ENCODE results near the gene CDT1. TPM values are rescaled to one million over a fixed set of nuclear protein-coding genes. Genes with fewer than 3 reads are reported as not detected.

Gene CDT1
- total RNA-seq, 1 donor from 2014 or later, result 16.2 TPM

GRCh38 chr16:88758227-88758943 lies 45.2 kb upstream of the CDT1 start:
- Mint-ChIP-seq H3K36me3 (ENCODE audit: low read depth, unreplicated experiment) (peaks cover 8% of the 10 kb centered on the region), H3K9me3 (ENCODE audit: unreplicated experiment) (no peaks in the 10 kb centered on the region), H3K4me1 (ENCODE audit: unreplicated experiment) (peaks cover 23% of the 10 kb centered on the region), H3K27ac (ENCODE audit: unreplicated experiment) (peak overlapping the region; percentile 78), H3K27me3 (ENCODE audit: unreplicated experiment) (peaks cover 2% of the 10 kb centered on the region), H3K4me3 (ENCODE audit: unreplicated experiment) (peak overlapping the region; percentile 60)
- DNase-seq (ENCODE audit: low spot score), result no peak
- no peak for TF ChIP-seq CTCF (IDR thresholded peaks at IDR 0.05; ENCODE audit: unreplicated experiment)

DNA sequence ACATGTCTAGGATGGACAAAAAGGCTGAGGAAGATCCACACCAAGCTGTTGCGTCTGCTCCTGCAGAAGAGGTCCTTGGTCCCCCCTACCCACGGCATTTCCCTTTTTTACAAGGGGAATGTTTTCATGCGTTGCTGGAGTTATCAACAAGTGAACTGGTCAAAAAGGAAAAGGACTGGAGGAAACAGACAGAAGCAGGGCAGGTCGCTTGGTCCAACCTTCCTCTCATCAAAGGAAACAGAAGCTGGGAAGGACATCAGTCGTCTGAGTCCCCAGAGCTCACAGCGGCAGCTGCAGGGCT lies 44.7 kb upstream of the CDT1 start:
- peak overlapping the region; percentile 60 for H3K4me3 Mint-ChIP-seq (ENCODE audit: unreplicated experiment)
- H3K27me3 Mint-ChIP-seq (ENCODE audit: unreplicated experiment), result peaks cover 2% of the 10 kb centered on the region
- peak overlapping the region; percentile 78 for H3K27ac Mint-ChIP-seq (ENCODE audit: unreplicated experiment)
- DNase-seq (ENCODE audit: low spot score), result no peak
- no peak for TF ChIP-seq CTCF (IDR thresholded peaks at IDR 0.05; ENCODE audit: unreplicated experiment)
- peaks cover 28% of the 10 kb centered on the region for H3K4me1 Mint-ChIP-seq (ENCODE audit: unreplicated experiment)
- no peaks in the 10 kb centered on the region for H3K9me3 Mint-ChIP-seq (ENCODE audit: unreplicated experiment)
- peaks cover 13% of the 10 kb centered on the region for H3K36me3 Mint-ChIP-seq (ENCODE audit: low read depth, unreplicated experiment)

DNA sequence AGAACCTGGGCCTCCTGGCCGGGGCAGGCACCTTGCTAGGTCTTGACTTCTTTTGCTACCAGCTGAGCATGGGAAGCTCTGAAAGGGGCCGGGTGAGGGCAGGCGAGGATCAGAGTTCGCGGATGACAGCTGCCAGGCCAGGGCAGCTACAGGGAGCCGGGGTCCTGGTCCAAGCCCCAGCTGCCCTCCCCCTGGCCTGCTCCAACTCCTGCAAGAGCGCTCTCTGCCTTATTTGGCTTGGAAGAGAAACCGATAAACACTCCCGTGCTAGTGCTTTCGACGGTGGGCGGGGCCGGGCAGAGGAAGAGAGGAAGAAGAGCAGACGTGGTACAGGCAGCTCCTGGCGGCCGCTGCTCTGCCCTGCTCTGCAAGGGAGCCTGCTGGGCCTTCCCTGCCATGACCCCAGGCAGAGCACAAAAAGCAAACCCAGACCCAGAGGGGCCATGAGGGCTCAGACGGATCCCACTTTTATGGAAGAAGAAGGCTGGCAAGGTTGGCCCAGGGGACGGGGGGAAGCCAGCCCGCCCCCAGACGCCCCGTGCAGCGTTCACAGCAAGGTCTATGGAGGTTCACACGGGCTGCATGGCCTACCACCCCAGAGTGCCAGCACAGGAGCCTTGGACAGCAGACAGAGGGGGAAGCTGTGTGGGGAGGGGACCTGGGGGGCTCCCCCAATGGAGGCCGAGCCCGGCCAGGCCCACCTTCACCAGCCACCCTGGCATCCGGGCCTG lies 44.2 kb upstream of the CDT1 start:
- Mint-ChIP-seq H3K9me3 (ENCODE audit: unreplicated experiment) (no peaks in the 10 kb centered on the region), H3K27me3 (ENCODE audit: unreplicated experiment) (peaks cover 2% of the 10 kb centered on the region), H3K27ac (ENCODE audit: unreplicated experiment) (peak overlapping the region; percentile 78), H3K4me3 (ENCODE audit: unreplicated experiment) (no peak overlapping the region), H3K4me1 (ENCODE audit: unreplicated experiment) (peaks cover 28% of the 10 kb centered on the region), H3K36me3 (ENCODE audit: low read depth, unreplicated experiment) (peaks cover 13% of the 10 kb centered on the region)
- no peak for TF ChIP-seq CTCF (IDR thresholded peaks at IDR 0.05; ENCODE audit: unreplicated experiment)
- DNase-seq (ENCODE audit: low spot score), result no peak

GRCh38 chr16:88759976-88760350 lies 43.6 kb upstream of the CDT1 start:
- Mint-ChIP-seq H3K4me3 (ENCODE audit: unreplicated experiment) (no peak overlapping the region), H3K36me3 (ENCODE audit: low read depth, unreplicated experiment) (peaks cover 13% of the 10 kb centered on the region), H3K9me3 (ENCODE audit: unreplicated experiment) (no peaks in the 10 kb centered on the region), H3K27me3 (ENCODE audit: unreplicated experiment) (peaks cover 2% of the 10 kb centered on the region), H3K4me1 (ENCODE audit: unreplicated experiment) (peaks cover 28% of the 10 kb centered on the region), H3K27ac (ENCODE audit: unreplicated experiment) (no peak overlapping the region)
- DNase-seq (ENCODE audit: low spot score), result no peak
- no peak for TF ChIP-seq CTCF (IDR thresholded peaks at IDR 0.05; ENCODE audit: unreplicated experiment)

All from endothelial cell (in vitro differentiated cells).